Right ventricle myocardium superior (tissue), 1 donor: ENCODE results near the gene IFNL1. TPM values are rescaled to one million over a fixed set of nuclear protein-coding genes. Genes with fewer than 3 reads are reported as not detected.
"Not testable (repeated sequence)": the region's sequence is repeated elsewhere in the genome, so short reads cannot be mapped to it uniquely, and the experiment has no call there.

ENCODE experiments used
- ATAC-seq: fragments of 200-7000 bp; cut with Tn5 transposase; one replicate; pipeline ENCODE4 v1.9.1; 2020; ENCODE audit warnings: mild to moderate bottlenecking; ENCODE audit not compliant: poor library complexity
- DNase-seq: peaks from one replicate; pipeline ENCODE4 v3.0.0-alpha.2; 2020
- intact Hi-C: fragments of 100-400 bp; cut with DNase I; formaldehyde crosslinking; loops from one replicate; pipeline ENCODE4 v1.11.2; 2022
- total RNA-seq: library from RNA; stranded (reverse); fragmentation: NEBNext Ultra II Directional; extraction: Animal tissue kit (Norgen Biotek cat#: 25700); gene quantifications from one replicate; pipeline ENCODE4 v1.2.1, GENCODE V29; 2021
- donor health status: DM: no; HTN: yes; CAD: no; lungs with severe emphysema.

IFNL1 gene
- total RNA-seq, 1 donor from 2014 or later: not detected

DNA sequence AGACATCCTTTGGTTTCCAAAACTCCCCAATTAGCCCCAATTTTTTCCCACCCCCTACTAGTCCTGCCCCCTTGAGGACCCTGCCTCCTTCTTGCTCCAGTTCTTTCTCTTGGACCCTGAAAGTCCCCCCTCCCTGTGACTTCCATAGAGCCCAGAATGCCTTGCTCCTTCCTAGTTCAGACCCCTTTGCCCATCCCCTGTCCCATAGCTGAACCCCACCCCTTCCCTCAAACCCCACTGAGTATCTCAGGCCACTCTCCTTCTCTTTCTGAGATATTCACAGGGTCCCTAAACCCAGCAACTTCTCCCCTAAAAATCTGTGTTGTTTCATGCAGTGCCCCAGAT, 25.6 kb downstream of the IFNL1 start:
- DNase-seq (no peak), ATAC-seq (no peak)
- intact Hi-C loops: no loop called here

DNA sequence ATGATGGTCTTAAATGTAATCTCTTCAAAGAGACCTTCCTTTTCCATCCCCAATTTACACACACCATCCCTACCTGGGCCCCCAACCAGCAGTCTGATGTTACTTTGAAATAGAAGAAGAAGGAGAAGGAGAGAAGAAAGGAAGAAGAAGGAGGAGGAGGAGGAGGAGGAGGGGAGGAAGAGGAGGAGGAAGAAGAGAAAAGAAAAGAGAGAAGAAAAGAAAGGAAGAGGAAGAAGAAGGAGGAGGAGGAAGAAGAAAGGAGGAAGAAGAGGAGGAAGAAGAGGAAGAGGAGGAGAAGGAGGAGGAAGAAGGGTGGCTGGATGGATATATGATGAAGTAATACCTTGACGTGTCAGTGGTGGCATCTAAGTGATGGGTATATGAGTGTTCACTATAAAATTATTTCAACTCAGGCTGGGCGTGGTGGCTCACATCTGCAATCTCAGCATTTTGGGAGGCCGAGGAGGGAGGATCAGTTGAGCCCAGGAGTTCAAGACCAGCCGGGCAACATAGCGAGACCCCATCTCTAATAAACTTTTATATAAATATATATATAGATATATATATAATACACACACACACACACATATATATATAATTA, 28.1 kb downstream of the IFNL1 start:
- ATAC-seq (no peak), DNase-seq (no peak)
- intact Hi-C loops: no loop called here

DNA sequence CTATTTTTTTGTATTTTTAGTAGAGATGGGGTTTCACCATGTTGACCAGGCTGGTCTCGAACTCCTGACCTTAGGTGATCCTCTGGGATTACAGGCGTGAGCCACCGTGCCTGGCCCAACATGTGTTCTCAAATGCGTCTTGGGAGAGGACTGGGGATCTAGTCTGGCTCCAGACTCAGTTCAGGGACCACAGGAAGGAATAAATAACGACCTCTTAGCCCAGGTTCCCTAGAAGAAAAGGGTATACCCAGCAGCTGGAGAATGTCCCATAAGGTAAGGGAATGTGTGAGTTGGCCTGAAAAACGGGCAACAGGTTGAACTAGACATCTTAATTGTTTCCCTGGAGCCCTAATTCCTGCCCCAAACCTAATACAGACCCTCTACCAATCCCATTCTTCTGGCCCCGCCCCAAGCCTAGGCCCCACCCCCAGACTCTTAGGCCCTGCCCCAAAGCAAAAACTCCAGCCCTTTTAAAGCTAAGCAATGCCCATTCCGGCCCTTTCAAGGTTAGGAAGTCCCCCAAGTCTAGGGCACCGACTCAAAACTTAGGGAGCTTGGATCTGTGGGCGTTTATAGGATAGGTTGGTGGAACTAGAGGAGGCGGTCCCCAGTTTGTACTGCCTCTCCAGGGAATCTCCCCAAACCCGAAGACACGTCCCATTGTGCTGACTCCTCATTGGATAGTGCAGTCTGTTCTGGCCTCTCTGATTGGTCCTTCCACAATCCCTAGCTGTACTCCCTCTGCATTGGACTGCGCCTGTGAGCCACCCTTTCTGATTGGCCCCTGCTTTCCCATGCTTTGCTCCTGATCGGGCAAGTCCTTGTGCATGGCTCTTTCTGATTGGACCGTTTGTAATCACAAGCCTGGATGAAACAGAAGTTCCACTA, 29.8 kb downstream of the IFNL1 start:
- no peak for ATAC-seq
- intact Hi-C loops: loop anchor here (5.0 kb wide), 1 partner anchor 204 kb away; no protein-coding TSS in a partner anchor
- no peak for DNase-seq

DNA sequence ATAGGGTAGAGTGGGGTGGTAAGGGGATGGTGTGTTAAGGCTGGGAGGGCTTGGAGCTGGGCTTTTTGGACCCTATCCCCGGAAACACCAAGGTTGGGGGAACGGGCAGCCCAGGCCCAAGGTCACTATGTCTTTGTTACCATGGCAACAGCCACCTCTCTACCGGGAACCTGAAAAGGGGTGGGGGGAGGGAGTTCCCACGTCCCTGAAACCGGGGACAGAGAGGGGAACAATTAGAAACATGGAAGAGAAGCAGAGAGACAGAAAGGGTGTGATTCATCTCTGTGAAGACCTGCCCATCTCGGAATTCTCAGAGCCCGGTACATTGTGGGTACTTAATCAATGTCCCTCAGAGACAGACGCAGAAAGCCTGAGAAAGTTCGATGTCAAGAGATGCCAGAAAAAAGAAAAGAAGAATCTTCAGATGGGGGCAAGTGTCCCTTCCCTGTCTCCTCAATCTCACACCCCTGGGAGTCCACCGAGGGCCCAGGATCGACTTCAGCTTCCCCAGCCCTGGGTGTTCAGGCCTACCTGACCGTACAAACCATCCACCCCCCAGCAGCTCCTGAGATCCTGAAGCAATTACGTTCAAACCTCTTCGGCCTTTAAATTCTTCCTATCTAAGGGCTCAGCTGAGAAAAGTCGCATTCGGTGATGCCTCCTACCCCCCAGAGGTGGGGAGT, 31.3 kb downstream of the IFNL1 start:
- intact Hi-C loops: loop anchor here (5.0 kb wide), 1 partner anchor 205 kb away; no protein-coding TSS in a partner anchor
- DNase-seq: no peak
- ATAC-seq: no peak

DNA sequence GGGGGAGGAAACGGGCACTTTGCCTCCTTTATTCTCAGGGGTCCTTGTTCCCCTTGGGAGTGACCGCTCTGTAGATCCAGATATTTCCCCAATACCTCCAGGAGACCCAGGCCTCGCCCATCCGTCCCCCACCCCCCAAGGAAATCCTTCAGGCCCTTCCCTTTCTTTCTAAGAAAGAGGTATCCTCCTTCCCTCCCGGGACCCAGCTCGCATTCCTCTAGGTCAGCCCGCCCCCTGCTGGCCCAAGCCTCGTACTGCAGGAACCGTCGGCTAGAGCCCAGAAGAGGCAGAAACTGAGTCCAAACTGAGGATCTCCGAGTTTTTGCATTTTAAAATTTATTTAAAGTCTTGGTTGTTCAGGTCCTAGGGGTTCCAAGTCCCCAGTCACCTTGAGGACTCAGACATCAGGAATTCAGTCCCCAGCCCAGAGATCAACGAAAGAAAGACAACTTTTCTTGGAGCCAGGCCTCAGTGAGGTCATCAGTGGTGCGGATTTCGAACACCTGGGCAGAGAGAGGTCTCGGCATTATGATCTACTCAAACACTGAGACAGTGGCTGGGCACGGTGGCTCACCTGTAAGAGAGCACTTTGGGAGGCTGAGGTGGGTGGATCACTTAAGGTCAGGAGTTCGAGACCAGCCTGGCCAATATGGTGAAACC, 32.0 kb downstream of the IFNL1 start:
- intact Hi-C loops: loop anchor here (5.0 kb wide), 1 partner anchor 206 kb away; no protein-coding TSS in a partner anchor
- ATAC-seq (peak; percentile 90), DNase-seq (peak; percentile 91)

DNA sequence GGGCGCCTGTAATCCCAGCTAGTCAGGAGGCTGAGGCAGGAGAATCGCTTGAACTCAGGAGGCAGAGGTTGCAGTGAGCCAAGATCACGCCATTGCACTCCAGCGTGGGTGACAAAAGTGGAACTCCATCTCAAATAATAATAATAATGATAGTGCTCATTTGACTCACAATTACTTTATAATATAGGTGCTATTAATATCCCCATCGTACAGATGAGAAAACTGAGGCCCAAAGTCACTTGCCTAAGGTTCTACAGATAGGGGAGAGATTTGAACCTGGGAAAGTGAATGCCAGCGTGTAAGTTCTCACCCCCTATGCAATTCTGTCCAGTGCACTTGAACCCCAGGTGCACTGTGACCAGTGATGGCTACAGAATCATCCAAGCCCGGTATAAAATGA, 33.7 kb downstream of the IFNL1 start:
- intact Hi-C loops: loop anchor here (5.0 kb wide), 1 partner anchor 208 kb away; no protein-coding TSS in a partner anchor
- ATAC-seq (no peak), DNase-seq (no peak)

DNA sequence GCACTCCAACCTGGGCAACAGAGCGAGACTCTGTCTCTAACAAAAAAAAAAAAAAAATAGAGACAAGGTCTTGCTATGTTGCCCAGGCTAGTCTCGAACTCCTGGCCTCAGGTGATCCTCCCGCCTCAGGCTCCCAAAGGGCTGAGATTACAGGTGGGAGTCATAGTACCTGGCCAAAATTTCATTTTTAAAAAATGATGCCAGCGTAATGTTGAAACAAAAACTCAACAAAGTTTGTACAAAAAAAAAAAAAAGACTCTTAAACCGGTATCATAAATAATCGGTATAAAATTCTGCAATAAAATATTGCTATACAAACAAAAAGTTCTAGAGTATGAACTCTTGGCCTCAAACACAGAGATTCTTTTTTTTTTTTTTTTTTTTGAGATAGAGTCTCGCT, 36.1 kb downstream of the IFNL1 start:
- ATAC-seq (no peak), DNase-seq (no peak)
- intact Hi-C loops: no loop called here

DNA sequence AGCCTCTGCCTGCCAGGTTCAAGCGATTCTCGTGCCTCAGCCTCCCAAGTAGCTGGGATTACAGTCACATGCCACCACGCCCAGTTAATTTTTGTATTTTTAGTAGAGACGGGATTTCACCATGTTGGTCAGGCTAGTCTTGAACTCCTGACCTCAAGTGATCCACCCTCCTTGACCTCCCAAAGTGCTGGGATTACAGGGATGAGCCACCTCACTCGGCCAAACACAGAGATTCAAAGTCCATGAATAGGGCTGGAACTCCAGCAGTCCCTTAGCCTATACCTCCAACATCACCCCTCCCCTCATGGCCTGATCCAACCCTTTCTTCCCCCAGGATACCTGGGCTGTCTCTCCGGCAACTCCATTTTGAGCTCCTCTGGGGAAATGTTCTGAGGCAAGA, 36.5 kb downstream of the IFNL1 start:
- intact Hi-C loops, DNase-seq, ATAC-seq: not testable (repeated sequence)

DNA sequence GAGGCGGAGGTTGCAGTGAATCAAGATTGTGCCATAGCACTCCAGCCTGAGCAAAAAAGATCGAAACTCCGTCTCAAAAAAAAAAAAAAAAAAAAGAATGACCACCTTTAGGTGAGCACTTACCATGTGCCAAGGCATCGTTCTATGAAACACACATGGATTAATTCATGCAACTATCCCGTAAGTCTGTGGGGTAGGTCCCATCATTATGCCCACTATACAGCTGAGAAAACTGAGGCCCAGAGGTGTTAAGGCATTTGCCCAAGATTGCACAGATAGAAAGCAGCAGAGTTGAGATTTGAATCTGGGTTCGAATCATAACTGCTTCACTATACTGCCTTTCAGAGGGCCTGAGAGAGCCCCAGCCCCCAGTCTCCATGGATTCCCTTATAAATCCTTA, 37.3 kb downstream of the IFNL1 start:
- ATAC-seq: no peak
- no peak for DNase-seq
- intact Hi-C loops: no loop called here

DNA sequence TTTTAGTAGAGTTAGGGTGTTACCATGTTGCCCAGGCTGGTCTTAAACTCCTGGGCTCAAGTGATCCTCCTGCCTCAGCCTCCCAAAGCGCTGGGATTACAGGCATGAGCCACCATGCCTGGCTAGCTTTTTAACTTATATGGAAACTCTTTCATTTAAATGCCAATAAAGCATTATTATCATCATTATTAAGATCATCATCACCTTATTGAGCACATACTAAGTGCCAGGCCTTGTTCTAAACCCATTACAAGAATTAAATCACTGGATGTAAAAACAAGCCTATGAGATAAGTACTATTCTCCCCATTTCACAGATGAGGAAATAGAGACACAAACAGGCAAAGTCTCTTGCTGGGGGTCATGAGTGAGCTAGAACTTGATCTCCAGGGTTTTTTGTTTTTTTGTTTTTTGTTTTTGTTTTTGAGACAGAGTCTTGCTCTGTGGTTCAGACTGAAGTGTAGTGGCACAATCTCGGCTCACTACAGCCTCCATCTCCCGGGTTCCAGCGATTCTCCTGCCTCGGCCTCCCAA, 38.3 kb downstream of the IFNL1 start:
- ATAC-seq: no peak
- no peak for DNase-seq
- intact Hi-C loops: no loop called here

DNA sequence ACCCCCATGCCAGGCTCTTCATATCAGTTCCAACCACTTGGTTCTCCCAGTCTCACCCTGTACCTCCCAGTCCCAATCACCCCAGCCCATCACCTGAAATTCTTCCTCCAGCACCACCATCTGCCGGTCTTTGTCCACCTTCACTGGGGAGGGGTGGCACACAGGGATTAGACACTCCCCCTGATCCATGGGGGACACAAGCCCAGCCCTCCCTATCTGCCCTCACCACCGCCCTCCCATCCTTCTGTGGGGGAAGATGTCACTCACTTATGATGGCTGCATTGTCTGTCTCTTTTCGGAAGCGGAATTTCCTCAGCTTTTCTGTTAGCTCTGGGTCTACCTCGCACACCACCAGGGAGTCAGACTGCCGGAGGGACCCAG, 39.0 kb downstream of the IFNL1 start:
- intact Hi-C loops: no loop called here
- ATAC-seq: peak; percentile 22
- no peak for DNase-seq

DNA sequence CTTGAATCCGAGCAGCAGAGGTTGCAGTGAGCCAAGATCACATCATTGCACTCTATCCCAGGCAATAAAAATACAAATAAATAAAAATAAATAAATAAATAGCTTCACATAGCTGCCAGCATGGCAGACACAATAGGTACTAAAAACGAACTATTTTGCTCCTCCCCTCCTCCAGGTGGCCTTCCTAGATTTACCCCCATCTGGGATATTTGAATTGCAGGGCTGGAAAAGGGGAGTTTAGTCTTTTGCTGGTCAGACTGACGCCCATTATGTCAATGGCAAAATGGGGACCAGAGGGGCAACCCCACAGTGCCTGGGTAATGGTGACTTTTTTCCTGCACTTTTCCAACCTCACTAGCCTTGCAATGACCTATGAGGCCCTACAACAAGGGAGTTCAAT, 40.3 kb downstream of the IFNL1 start:
- intact Hi-C loops: no loop called here
- no peak for ATAC-seq
- DNase-seq: no peak

DNA sequence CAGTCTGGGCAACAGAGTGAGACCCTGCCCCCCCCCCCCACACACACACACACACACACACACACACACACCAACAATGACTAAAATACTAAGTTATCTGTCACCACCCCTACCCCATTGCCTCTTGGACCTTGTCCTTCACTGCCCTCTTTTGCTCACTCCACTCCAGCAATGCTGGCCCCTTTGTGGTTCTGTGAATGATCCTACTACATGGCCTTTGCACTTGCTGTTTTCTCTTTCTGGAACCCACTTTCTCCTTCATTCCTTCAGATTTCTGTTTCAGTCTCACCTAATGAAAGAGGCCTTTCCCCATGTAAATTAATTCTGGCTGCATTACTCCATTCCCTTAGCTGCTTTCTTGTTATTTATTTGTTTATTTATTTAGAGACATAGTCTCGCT, 43.5 kb downstream of the IFNL1 start:
- intact Hi-C loops: loop anchor here (5.0 kb wide), 1 partner anchor 212 kb away; the partner anchor contains the start of gene PAK4
- ATAC-seq: no peak
- no peak for DNase-seq

DNA sequence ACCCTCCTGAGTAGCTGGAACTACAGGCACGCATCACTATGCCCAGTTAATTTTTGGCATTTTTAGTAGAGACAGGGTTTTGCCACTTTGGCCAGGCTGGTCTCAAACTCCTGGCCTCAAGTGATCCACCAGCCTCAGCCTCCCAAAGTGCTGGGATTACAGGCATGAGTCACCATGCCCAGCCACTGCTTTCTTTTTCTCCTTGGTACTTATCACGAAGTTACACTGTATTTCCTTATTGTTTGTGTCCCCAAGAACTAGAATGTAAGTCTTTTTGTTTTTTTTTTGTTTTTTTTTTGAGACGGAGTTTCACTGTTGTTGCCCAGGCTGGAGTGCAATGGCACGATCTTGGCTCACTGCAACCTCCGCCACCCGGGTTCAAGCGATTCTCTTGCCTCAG, 43.9 kb downstream of the IFNL1 start:
- not testable (repeated sequence) for ATAC-seq, DNase-seq
- intact Hi-C loops: loop anchor here (5.0 kb wide), 1 partner anchor 213 kb away; the partner anchor contains the start of gene PAK4

DNA sequence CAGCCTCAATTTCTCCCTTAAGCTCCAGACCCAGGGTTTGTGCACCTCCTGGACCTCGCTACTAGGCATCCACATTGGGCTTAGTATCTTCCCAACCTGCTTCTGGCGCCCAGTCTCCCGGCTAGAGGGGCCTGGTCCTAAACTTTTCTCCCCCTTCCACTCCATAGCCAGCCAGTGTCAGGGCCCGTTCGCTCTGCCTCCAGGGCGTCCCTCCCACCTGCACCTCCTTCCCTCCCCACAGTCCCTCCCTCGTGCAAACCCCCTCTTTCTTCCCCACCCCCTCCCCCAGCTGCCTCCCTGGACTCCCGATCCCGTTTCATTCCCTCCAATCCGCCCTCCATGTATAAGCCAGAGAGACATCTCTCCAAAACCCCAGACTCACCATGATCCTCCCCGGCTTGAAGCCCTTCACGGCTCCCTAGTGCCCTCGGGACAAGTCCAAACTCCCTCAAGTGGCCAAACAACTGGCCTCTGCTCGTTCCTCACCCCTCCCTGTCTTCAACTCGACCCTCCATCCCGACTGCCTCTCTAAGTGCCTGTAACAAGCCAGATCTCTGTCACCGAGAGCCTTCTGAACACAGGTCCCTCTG, 45.0 kb downstream of the IFNL1 start:
- peak; percentile 10 for ATAC-seq
- intact Hi-C loops: loop anchor here (5.0 kb wide), 1 partner anchor 214 kb away; the partner anchor contains the start of gene PAK4
- peak; percentile 56 for DNase-seq

DNA sequence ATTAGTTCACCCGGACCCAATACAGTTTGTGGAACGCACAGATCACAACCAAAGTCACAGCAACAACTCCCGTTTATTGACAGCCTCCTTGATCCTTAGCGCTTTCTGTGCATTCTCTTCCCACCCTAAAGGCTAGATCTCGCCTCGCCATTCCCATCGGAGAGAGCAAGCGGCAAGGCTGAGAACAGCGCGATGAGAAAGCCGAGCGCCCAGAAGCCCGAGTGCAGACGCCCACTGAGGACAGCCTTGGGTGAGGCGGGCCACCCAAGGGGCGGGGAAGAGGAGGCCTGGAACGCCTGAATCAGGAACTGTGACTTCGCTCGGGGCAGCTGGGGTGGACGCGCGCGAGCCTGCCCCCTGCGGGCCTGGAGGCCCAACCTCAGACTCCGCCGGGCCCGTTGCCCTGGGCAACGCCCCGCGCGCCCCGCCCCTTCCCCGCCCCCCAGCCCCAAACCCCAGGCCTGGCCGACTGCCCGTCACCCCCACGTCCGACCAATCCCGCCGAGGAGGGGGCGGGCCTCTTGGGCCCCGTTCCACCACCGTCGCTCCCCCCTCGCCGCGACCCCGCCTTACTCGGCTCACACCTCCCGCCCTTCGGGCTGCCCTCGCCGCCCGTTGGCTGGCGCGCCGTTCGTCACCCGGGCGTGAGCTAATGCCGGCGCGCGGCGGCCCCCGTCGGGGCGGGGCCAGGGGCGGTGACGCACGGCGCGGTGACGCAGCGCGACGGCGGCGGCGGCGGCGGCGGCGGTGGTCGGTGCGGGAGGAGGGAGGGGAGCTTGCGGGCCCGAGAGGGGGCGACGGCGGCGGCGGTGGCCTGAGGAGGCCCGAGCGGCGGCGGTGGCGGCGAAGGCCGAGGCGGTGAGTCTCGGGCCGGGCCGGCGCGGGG, 45.8 kb downstream of the IFNL1 start, which contains the start of gene SAMD4B:
Gene SAMD4B, plus strand, starts transcription at position 703 of the 886 bp plus-strand sequence. CDS start 14,473 bp downstream, outside the sequence.
- DNase-seq (peak; percentile 99), ATAC-seq (peak; percentile 97)
- intact Hi-C loops: loop anchor here (5.0 kb wide), 1 partner anchor 215 kb away; the partner anchor contains the start of gene PAK4
